Prostate gland (tissue), 2 donors: ENCODE measurements around the gene SAMD8. TPM values are rescaled to one million over a fixed set of nuclear protein-coding genes. Genes with fewer than 3 reads are reported as not detected.

Source experiments
- DNase-seq: peaks from one replicate; pipeline ENCODE4 v3.0.0-alpha.2; 2019; ENCODE audit warnings: low spot score
- H3K27ac ChIP-seq, 2 donors: fragments of 200-600 bp; sonication (generic); 2 replicates each; pipeline ENCODE4 v1.5.1; 2017 to 2019
- H3K27me3 ChIP-seq: fragments of 200-600 bp; sonication (generic); replicated peaks from 2 replicates; pipeline ENCODE4 v1.5.1; 2019; ENCODE audit not compliant: insufficient read depth
- H3K36me3 ChIP-seq, 2 donors: fragments of 200-600 bp; sonication (generic); 1 replicate in 1 of 2; 2 replicates in 1 of 2; pipeline versions ENCODE4 v1.5.1 to v1.8.1; 2017 to 2019
- H3K4me1 ChIP-seq: fragments of 200-600 bp; sonication (generic); replicated peaks from 2 replicates; pipeline ENCODE4 v1.5.1; 2019
- H3K4me3 ChIP-seq, 2 donors: fragments of 200-600 bp; sonication (generic); 2 replicates each; pipeline ENCODE4 v1.5.1; 2017 to 2019
- H3K9me3 ChIP-seq: fragments of 200-600 bp; sonication (generic); 2 replicates; pipeline ENCODE4 v1.5.1; 2017
- POLR2A ChIP-seq: fragments of 450-650 bp; IDR thresholded peaks from one replicate; pipeline ENCODE4 v1.6.1; 2016; ENCODE audit warnings: antibody characterized with exemption, mild to moderate bottlenecking
- POLR2AphosphoS5 ChIP-seq: sonication (generic); formaldehyde crosslinking; IDR thresholded peaks from one replicate; pipeline ENCODE4 v1.6.1; 2017; ENCODE audit warnings: antibody characterized with exemption
- WGBS: methylation state at CpG from one replicate; pipeline ENCODE4 v1.1.5; 2018; 5-methylcytosine and 5-hydroxymethylcytosine counted together
- intact Hi-C: fragments of 100-400 bp; cut with DNase I; formaldehyde crosslinking; loops from one replicate; pipeline ENCODE4 v1.14.2; 2022
- total RNA-seq, 2 donors: library from RNA; depleted of rRNA; stranded (reverse); fragments of >200 nt; gene quantifications; one replicate each; pipeline ENCODE4 v1.1.0, GENCODE V29; 2016
- TF ChIP-seq, protein P1 (sequence below), 4 experiments: fragments of 200-600 bp in 2 of 4; fragments of 450-650 bp in 2 of 4; sonication (generic) in 2 of 4; IDR thresholded peaks; 1 replicate in 3 of 4; 2 replicates in 1 of 4; pipeline ENCODE4 v1.5.1; 2016 to 2019; ENCODE audit warnings: antibody characterized with exemption in 4 of 4, mild to moderate bottlenecking in 2 of 4, moderate library complexity in 2 of 4

The SAMD8 gene
- total RNA-seq, 2 donors from 2014 or later: 18.8 to 41.5 TPM

DNA sequence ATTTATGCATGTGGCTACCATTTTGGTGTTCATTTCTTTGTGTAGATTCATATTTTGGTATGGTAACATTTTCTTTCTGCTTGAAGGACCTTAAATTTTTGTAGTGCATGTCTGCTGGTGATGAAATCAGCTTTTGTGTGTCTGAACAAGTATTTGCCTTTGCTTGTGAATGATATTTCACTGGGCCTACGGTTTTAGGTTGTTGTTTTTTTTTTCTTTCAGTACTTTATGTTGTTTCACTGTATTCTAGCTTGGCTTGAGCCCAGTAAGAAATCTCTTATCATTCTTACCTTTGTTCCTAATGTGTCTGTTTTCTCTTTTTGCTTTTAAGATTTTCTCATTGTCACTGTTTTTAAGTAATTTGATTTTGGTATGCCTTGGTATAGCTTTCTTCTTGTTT, 31.9 kb downstream of the SAMD8 start:
- 18% methylated on average over 1 of the region's 1 CpG for WGBS
- peak overlapping the region in 1 of 2 donors; percentile 53 for H3K27ac ChIP-seq

GRCh38 chr10:75145590-75145989, 34.1 kb downstream of the SAMD8 start:
- Histone ChIP-seq H3K4me3 (no peak overlapping the region), H3K9me3 (no peaks in the 10 kb centered on the region), H3K27me3 (no peaks in the 10 kb centered on the region), H3K36me3 (no peaks in the 10 kb centered on the region), H3K27ac (no peak overlapping the region), H3K4me1 (no peaks in the 10 kb centered on the region)
- 83% methylated on average over 1 of the region's 1 CpG for WGBS
- TF ChIP-seq, protein P1, sequence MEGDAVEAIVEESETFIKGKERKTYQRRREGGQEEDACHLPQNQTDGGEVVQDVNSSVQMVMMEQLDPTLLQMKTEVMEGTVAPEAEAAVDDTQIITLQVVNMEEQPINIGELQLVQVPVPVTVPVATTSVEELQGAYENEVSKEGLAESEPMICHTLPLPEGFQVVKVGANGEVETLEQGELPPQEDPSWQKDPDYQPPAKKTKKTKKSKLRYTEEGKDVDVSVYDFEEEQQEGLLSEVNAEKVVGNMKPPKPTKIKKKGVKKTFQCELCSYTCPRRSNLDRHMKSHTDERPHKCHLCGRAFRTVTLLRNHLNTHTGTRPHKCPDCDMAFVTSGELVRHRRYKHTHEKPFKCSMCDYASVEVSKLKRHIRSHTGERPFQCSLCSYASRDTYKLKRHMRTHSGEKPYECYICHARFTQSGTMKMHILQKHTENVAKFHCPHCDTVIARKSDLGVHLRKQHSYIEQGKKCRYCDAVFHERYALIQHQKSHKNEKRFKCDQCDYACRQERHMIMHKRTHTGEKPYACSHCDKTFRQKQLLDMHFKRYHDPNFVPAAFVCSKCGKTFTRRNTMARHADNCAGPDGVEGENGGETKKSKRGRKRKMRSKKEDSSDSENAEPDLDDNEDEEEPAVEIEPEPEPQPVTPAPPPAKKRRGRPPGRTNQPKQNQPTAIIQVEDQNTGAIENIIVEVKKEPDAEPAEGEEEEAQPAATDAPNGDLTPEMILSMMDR (IDR thresholded peaks at IDR 0.05): no peak
- TF ChIP-seq POLR2A (no peak), POLR2AphosphoS5 (no peak)
- intact Hi-C loops: no loop called here
- no peak for DNase-seq

More for the DNA sequence above, 31.9 kb downstream of the SAMD8 start:
- H3K27me3 ChIP-seq: no peaks in the 10 kb centered on the region
- no peak overlapping the region for H3K4me3 ChIP-seq
- intact Hi-C loops: no loop called here
- no peaks in the 10 kb centered on the region for H3K36me3 ChIP-seq
- DNase-seq: no peak
- no peaks in the 10 kb centered on the region for H3K9me3 ChIP-seq
- no peaks in the 10 kb centered on the region for H3K4me1 ChIP-seq
- TF ChIP-seq POLR2A: no peak

- H3K27ac ChIP-seq: no peak overlapping the region
- intact Hi-C loops: no loop called here
Measured at GRCh38 chr10:75146780-75147179, 35.3 kb downstream of the SAMD8 start.

DNA sequence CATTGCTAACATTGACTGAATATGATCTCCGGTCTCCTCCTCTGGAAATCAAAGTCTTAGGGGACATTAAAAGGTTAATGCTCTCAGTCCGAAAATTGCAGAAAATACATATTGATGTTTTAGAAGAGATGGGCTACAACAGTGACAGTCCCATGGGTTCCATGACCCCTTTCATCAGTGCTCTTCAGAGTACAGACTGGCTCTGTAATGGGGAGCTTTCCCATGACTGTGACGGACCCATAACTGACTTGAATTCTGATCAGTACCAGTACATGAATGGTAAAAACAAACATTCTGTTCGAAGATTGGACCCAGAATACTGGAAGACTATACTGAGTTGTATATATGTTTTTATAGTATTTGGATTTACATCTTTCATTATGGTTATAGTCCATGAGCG, 39.2 kb downstream of the SAMD8 start:
- 95% methylated on average over 5 of the region's 5 CpGs for WGBS

More at GRCh38 chr10:75146780-75147179, 35.3 kb downstream of the SAMD8 start:
- H3K9me3 ChIP-seq: no peaks in the 10 kb centered on the region
- no peaks in the 10 kb centered on the region for H3K4me1 ChIP-seq
- no peak for DNase-seq
- no peak overlapping the region for H3K4me3 ChIP-seq
- TF ChIP-seq, protein P1 (IDR thresholded peaks at IDR 0.05): no peak
- TF ChIP-seq POLR2AphosphoS5: no peak
- TF ChIP-seq POLR2A: no peak
- 45% methylated on average over 2 of the region's 2 CpGs for WGBS
- H3K36me3 ChIP-seq: no peaks in the 10 kb centered on the region
- no peaks in the 10 kb centered on the region for H3K27me3 ChIP-seq

GRCh38 chr10:75159519-75159918, 48.1 kb downstream of the SAMD8 start:
- TF ChIP-seq, protein P1 (IDR thresholded peaks at IDR 0.05): no peak
- TF ChIP-seq POLR2A (no peak), POLR2AphosphoS5 (no peak)
- no peaks in the 10 kb centered on the region for H3K4me1 ChIP-seq
- H3K9me3 ChIP-seq: no peaks in the 10 kb centered on the region
- no peak for DNase-seq
- 85% methylated on average over 4 of the region's 4 CpGs for WGBS
- no peaks in the 10 kb centered on the region for H3K36me3 ChIP-seq
- intact Hi-C loops: no loop called here
- H3K27me3 ChIP-seq: no peaks in the 10 kb centered on the region
- H3K27ac ChIP-seq: no peak overlapping the region
- H3K4me3 ChIP-seq: no peak overlapping the region

More for the DNA sequence above, 39.2 kb downstream of the SAMD8 start:
- Histone ChIP-seq H3K4me3 (no peak overlapping the region), H3K36me3 (no peaks in the 10 kb centered on the region), H3K4me1 (no peaks in the 10 kb centered on the region), H3K9me3 (no peaks in the 10 kb centered on the region), H3K27ac (no peak overlapping the region), H3K27me3 (no peaks in the 10 kb centered on the region)
- intact Hi-C loops: no loop called here
- DNase-seq: no peak
- TF ChIP-seq POLR2A (no peak), POLR2AphosphoS5 (no peak)
- TF ChIP-seq, protein P1 (IDR thresholded peaks at IDR 0.05): no peak
